ENCODE results near the gene KPNA6. TPM values are rescaled to one million over a fixed set of nuclear protein-coding genes. Genes with fewer than 3 reads are reported as not detected.
"Not testable (repeated sequence)": the region's sequence is repeated elsewhere in the genome, so short reads cannot be mapped to it uniquely, and the experiment has no call there.

KPNA6 gene
- 10 to 100 TPM; 28.3 to 39.6 (median 33.9) TPM for polyA plus RNA-seq (ENCODE audit: insufficient read length in 4 of 4)

GRCh38 chr1:32107742-32108661 lies at the start of gene KPNA6:
Gene KPNA6, plus strand, starts transcription at chr1:32108056. Its CDS starts 75 bp downstream, at chr1:32108131.
- peak; percentile 91 to 93 (median 92) for DNase-seq (ENCODE audit: low read depth in 4 of 4, low spot score in 3 of 4)

- DNase-seq (ENCODE audit: low read depth in 4 of 4, low spot score in 3 of 4): no peak
Observed at GRCh38 chr1:32060914-32061313, 46.9 kb upstream of the KPNA6 start.

- no peak for DNase-seq (ENCODE audit: low read depth in 4 of 4, low spot score in 3 of 4)
Observed at GRCh38 chr1:32062867-32063230, 45.0 kb upstream of the KPNA6 start.

GRCh38 chr1:32063261-32063681 lies 44.6 kb upstream of the KPNA6 start:
- DNase-seq (ENCODE audit: low read depth in 4 of 4, low spot score in 3 of 4): peak in 3 of 4 donors; percentile 41 to 52 (median 46)

- not testable (repeated sequence) for DNase-seq (ENCODE audit: low read depth in 4 of 4, low spot score in 3 of 4)
Observed at GRCh38 chr1:32065613-32066488, 42.0 kb upstream of the KPNA6 start.

- DNase-seq (ENCODE audit: low read depth in 4 of 4, low spot score in 3 of 4): peak in 1 of 4 donors; percentile 45
Observed at GRCh38 chr1:32066489-32066873, 41.4 kb upstream of the KPNA6 start.

GRCh38 chr1:32068957-32069588 lies 38.8 kb upstream of the KPNA6 start:
- no peak for DNase-seq (ENCODE audit: low read depth in 4 of 4, low spot score in 3 of 4)

- no peak for DNase-seq (ENCODE audit: low read depth in 4 of 4, low spot score in 3 of 4)
Observed at GRCh38 chr1:32071758-32072621, 35.9 kb upstream of the KPNA6 start.

GRCh38 chr1:32072622-32073298 lies 35.1 kb upstream of the KPNA6 start, which contains the start of gene TMEM39B:
Gene TMEM39B, plus strand, starts transcription at chr1:32072939. Its CDS starts 109 bp downstream, at chr1:32073048.
- peak; percentile 88 to 93 (median 92) for DNase-seq (ENCODE audit: low read depth in 4 of 4, low spot score in 3 of 4)

- DNase-seq (ENCODE audit: low read depth in 4 of 4, low spot score in 3 of 4): peak in 3 of 4 donors; percentile 86 to 90 (median 88)
Observed at GRCh38 chr1:32073299-32074229, 34.3 kb upstream of the KPNA6 start.

- no peak for DNase-seq (ENCODE audit: low read depth in 4 of 4, low spot score in 3 of 4)
Observed at GRCh38 chr1:32074841-32075240, 33.0 kb upstream of the KPNA6 start.

- DNase-seq (ENCODE audit: low read depth in 4 of 4, low spot score in 3 of 4): no peak
Observed at GRCh38 chr1:32077451-32077850, 30.4 kb upstream of the KPNA6 start.

GRCh38 chr1:32082022-32082421 lies 25.8 kb upstream of the KPNA6 start:
- no peak for DNase-seq (ENCODE audit: low read depth in 4 of 4, low spot score in 3 of 4)

- not testable (repeated sequence) for DNase-seq (ENCODE audit: low read depth in 4 of 4, low spot score in 3 of 4)
Observed at GRCh38 chr1:32086381-32086780, 21.5 kb upstream of the KPNA6 start.

GRCh38 chr1:32091176-32091575 lies 16.7 kb upstream of the KPNA6 start:
- no peak for DNase-seq (ENCODE audit: low read depth in 4 of 4, low spot score in 3 of 4)

- DNase-seq (ENCODE audit: low read depth in 4 of 4, low spot score in 3 of 4): no peak
Observed at GRCh38 chr1:32091591-32091990, 16.3 kb upstream of the KPNA6 start.

- no peak for DNase-seq (ENCODE audit: low read depth in 4 of 4, low spot score in 3 of 4)
Observed at GRCh38 chr1:32094746-32095521, 12.9 kb upstream of the KPNA6 start.

Data from left renal pelvis (tissue), 4 donors.